GM21529 (cell line): ENCODE measurements around the gene YTHDC1.
A peak's percentile ranks its signal among the peaks of the same experiment; 100 is the strongest.
"Not testable (repeated sequence)": the region's sequence is repeated elsewhere in the genome, so short reads cannot be mapped to it uniquely, and the experiment has no call there.

Experiments
- ATAC-seq: cut with Tn5 transposase; IDR thresholded peaks from one replicate; pipeline ENCODE4 v1.9.1; 2021; ENCODE audit not compliant: unreplicated experiment

YTHDC1 gene

DNA sequence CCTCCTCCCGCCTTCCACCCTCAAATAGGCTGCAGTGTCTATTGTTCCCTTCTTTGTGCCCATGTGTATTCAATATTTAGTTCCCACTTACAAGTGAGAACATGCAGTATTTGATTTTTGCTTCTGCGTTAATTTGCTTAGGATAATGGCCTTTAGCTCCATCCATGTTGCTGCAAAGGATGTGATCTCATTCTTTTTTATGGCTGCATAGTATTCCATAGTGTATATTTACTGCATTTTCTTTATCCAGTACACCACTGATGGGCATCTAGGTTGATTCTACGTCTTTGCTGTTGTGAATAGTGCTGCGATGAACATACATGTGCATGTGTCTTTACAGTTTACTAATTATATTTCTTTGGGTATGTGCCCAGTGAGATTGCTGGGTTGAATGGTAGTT is 52.8 kb downstream of the YTHDC1 start:
- ATAC-seq, result no peak

DNA sequence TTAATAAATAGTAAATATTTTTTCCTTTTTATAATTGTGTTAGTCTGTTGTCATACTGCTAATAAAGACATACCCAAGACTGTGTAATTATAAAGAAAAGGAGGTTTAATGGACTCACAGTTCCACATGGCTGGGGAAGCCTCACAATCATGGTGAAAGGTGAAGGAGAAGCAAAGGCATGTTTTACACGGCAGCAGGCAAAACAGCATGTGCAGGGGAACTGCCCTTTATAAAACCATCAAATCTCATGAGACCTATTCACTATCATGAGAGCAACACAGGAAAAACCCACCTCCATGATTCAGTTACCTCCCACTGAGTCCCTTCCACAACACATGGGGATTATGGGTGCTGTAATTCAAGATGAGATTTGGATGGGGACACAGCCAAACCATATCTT is 58.6 kb downstream of the YTHDC1 start:
- no peak for ATAC-seq

DNA sequence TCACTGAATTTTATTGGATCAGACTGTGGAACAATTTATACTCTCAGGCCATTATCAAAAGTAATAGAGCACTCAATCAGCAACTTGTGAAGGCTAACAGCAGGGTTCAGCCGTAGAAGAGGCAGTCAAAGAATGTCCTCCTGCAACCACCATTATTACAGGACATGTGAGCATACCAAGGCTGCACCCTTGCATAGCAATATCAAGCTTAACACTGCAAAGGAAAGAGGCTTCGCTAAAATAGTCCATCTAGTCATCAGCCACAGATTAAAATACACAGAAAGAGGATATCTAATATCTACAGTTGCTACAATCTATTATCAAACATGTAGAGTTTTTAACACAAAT is 61.5 kb downstream of the YTHDC1 start:
- no peak for ATAC-seq

DNA sequence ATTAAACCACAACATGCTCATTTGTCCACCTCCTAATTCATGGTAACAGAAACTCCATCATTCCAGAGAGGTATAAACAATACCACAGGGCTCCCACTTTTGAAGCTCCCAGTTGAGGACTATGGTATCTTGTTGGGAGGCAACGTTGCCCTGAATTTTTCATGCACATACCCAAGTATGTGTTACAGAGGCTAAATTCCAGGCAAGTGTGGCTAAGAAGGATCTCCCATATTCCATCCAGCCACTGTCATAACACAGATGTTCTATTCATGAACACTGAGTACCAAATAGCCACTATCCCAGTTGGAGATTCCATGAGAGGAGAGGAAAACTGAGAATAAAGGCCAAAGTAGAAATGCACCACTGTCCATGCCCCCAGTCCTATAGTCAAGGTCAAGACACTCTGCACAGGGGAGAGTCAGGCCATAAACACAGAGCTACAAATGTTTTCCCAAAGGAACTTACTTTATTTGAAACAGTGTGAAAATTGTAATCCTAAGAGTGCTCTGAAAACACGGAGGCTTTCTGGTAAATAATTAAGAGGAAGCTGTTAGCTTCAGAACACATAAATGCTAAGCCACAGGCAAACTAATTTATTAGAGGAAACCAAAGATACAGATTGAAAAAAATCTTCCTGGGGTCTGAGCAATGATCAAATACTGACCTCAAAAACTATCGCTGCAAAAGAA is 62.0 kb downstream of the YTHDC1 start:
- no peak for ATAC-seq

DNA sequence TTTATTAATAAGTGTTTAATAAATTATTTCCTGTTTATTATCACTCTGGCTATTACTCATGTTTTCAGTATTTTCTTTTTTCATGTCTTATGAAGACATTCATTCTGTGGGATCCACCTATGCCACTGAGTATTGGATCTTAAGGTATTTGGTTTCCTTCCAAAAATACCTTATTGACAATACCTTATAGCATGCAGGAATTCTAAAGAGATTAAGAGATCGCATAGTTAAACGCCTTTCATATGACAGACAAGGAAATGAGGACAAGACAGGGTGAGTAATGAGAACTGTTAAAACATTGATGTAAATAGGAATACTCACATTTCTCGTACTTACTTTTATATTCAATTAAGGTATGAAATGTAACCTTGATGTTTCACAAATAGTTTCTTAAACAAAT is 66.2 kb downstream of the YTHDC1 start:
- ATAC-seq, result no peak

DNA sequence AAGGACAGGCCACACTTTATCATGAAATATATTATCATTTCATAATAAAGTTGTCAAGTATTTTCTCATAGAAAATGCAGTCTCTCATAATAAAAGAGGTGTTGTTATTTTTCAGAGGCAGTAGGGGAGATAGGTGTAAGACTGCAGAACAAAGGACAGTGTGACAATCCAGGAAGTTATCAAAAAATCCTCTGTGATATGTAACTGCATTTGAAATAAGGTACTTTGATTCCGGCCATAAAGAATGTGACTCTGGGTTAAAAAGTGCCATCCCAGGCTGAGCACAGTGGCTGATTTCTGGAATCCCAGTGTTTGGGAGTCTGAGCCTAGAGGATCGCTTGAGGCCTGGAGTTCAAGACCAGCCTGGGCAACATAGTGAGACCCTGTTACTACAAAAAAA is 66.8 kb downstream of the YTHDC1 start:
- ATAC-seq, result no peak

DNA sequence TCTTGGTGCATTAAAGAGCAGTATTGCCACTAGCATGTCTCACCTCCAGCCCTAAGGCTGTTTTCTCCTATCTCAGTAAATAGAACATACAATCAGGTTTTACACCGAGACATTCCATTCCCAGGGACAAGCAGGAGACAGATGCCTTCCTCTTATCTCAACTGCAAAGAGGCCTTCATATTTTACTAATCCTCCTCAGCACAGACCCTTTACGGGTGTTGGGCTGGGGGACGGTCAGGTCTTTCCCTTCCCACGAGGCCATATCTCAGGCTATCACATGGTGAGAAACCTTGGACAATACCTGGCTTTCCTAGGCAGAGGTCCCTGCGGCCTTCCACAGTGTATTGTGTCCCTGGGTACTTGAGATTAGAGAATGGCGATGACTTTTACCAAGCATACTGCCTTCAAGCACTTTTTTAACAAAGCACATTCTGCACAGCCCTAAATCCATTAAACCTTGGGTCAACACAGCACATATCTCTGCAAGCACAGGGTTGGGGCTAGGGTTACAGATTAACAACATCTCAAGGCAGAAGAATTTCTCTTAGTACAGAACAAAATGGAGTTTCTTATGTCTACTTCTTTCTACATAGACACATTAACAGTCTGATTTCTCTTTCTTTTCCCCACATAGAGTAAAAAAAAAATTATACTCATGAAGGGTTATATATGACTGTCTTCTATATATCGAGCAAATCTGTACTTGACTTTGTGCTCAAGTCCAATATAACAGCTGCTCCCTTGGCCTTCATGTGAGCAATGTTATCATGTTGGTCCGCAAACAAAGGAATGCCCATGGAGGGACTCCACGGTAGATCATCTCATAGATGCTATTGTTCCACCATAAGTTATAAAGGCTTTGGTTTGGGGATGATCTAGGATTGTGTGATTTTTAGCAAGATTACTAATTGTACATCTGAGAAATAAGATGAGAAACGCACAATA is 67.8 kb downstream of the YTHDC1 start:
- not testable (repeated sequence) for ATAC-seq

DNA sequence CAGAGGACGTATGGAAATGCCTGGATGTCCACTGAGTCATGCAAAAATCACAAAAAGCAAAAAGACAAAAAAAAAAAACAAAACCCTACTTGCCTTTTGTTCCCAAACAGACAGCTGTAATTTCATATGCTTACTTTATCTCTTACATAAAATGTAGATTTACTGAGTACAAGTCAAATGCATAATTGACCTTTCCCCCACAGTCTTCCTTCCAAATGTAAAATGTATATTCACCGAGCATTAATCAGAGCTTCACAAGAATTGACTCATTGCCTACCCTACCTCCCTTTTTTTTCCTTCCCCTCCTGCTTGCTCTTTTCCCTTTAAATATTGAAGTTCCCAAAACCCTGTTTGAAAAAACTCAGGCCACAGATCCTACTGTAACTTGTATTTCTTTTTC is 71.9 kb downstream of the YTHDC1 start:
- no peak for ATAC-seq

DNA sequence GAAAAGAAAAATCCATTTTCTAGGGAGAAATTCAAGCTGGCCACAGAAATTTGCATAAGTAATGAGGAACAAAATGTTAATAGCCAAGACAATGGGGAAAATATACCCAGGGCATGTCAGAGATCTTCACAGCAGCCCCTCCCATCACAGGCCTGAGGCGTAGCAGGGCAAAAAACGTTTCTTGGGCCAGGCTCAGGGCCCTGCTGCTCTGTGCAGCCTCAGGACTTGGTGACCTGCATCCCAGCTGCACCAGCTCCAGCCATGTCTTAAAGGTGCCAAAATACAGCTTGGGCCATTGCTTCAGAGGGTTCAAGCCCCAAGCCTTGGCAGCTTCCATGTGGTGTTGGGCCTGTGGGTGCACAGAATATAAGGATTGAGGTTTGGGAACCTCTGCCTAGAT is 72.3 kb downstream of the YTHDC1 start:
- ATAC-seq, result no peak

DNA sequence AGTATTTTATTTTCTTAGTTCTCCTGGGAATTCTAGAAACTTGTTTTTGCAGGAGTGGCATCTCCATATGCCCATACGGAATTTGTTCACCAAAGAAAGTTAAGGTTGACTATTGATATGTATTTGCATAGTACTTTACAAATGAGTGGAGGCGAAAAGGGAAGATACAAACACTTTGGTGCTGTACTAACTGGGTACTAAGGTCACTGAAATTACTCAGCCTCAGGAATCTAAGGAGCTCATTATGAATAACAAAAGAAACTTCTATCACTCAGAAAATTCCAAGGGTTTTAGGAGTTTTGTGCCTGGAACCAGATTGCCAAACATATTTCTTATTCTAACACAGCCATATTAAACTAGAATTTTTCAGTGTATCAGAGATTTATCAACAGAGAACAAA is 77.0 kb downstream of the YTHDC1 start:
- ATAC-seq, result peak; percentile 59

DNA sequence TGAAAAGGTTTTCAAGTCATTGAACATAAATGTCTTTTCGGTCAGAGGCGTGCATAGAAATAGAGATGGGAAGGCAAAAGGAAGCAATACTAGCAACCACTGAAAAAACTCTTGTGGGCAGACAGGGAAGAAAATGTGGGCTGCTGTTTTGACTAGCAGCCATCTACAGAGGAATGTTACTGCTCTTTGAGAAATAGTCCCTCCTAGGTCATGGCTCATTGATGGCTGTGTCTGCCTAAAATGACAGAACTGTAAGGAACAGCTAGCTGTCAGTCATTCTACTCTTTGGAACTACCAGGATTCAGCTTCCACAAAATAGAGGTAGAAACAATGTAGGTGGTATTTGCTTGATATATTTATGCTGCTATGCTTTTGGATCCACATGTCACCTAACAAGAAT is 77.5 kb downstream of the YTHDC1 start:
- peak; percentile 75 for ATAC-seq

DNA sequence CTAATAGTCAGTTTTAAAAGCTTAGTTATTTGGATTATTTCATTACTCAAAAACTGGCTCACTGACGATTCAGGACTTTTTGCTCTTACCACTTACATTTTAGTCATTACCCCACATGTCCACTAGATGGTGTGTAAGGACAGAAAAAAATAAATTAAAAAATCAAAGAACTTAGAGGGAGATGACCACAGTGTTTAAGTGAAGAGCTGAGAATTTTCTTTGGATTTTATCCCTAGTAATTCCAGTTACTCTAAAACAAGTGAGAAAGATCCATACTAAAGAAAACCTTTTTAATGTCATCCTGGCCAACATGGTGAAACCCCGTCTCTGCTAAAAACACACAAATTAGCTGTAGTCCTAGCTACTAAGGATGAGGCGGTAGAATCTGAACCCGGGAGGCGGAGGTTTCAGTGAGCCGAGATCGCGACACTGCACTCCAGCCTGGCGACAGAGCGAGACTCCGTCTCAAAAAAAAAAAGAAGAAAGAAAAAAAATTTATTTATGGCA is 78.0 kb downstream of the YTHDC1 start:
- ATAC-seq, result peak; percentile 58

DNA sequence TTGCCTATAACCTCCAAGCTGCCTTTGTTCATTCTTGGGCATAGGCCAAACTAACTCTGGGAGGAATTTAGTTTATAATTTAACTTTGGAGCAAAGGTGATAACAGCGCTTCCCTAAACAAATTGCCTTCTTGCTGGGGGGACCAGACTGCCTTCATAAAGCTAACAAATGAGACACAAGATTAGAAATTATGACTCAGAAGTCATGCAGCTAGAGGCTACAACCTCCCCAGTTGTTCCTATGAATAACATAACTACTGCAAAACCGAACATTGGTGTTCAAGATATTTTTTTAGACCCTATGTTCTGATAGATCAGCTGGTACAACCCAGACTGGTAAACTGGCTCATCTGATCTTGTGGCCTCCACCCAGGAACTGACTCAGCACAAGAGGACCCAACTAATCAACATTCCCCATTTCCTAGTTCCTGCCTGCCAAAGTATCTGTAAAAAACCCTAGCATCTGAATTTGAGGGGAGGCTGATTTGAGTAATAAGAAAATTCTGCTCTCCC is 82.4 kb downstream of the YTHDC1 start:
- ATAC-seq, result no peak

DNA sequence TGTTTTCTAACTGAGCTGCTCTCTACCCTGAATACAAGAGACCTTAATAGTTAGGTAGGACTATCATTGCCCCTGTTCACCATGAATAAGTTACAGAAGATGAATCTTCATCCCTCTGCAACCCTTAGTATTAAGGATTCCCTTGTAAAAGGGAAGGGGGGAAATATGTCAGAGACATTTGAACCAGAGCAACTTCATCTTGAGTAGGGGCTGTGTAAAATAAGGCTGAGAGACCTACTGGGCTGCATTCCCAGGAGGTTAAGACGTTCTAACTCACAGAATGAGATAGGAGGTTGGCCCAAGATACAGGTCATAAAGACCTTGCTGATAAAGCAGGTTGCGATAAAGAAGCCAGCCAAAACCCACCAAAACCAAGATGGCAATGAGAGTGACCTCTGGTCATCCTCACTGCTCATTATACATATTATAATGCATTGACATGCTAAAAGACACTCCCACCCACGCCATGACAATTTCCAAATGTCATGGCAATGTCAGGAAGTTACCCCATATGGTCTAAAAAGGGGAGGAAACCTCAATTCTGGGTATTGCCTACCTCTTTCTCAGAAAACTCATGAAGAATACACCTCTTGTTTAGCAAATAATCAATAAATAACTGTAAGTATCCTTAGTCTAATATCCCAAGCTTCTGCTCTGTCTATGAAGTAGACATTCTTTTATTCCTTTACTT is 84.9 kb downstream of the YTHDC1 start:
- no peak for ATAC-seq
